GM19023 (cell line): ENCODE measurements around the gene MTRR.

Experiments used
- ATAC-seq: cut with Tn5 transposase; IDR thresholded peaks from one replicate; pipeline ENCODE4 v1.9.1; 2021; ENCODE audit warnings: mild to moderate bottlenecking, moderate library complexity; ENCODE audit not compliant: unreplicated experiment

Gene MTRR

DNA sequence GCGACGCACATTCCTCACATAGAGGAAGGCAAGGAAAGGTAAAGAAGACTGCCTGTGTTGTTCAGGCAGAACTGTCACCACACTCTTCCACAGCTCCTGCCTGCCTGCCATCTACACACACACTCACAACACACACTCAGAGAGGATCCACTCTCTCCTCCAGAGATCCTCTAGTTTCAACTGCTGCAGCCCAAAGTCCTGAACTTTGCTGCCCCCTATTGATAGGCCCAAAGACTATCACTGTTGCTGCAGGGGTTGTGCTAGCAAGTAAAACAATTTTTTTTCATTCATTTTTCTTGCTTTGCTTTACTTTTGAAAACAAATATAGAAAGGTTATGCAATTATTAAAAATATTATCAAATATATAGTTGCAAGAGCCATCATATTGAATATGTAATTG, 12.1 kb upstream of the MTRR start:
- ATAC-seq = no peak

DNA sequence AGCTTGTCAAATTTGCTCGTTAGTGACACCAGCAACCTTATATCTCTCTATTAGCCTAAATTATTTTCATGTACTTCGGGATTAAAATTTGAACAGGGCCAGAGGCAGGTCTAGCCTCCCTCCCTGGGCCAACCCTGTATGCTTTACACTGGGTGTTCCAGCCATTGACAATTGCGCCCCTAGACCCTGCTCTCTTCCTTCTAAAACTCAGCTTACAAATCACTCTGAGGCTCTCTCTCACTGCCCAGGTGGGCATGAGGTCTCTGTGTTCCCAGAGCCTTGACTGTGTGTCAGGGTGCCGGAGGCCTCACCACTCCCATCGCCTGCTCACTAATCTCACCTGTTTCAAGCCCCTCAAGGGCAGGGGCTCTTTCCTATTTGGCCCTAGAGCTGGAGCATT, 11.6 kb upstream of the MTRR start:
- ATAC-seq = no peak

DNA sequence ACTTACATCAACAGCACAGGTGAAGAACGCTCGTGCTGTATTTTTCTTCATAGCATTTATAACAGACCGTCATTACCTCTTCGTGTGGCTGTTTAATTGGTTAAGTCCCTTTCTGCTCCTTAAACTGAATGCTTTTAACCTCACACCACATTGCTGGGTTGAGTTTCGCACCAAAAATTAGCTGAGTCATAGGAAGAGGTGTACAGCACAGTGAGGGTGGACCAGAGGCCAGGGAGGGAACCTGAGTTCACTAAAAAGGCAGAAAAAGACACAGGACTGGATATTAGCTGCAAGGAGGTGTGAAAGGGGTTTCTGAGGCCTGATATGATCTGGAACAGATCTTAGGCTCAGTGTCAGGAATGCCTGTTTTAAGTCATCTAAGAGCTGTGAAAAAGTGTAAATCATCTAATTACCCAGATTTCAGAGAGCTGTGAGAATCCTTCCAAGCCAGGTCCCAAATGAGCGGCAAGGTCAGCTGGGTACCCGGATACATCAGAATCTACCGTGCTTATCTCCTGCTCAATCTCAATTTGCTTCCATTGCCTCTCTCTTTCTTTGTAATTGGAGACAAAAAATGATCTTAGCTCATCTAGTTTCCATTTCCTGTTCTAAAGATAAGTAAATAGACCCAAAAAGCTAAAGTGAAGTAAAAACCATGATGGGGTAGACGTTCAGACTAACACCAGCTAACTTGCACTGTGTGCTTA, 10.9 kb upstream of the MTRR start:
- ATAC-seq = no peak

DNA sequence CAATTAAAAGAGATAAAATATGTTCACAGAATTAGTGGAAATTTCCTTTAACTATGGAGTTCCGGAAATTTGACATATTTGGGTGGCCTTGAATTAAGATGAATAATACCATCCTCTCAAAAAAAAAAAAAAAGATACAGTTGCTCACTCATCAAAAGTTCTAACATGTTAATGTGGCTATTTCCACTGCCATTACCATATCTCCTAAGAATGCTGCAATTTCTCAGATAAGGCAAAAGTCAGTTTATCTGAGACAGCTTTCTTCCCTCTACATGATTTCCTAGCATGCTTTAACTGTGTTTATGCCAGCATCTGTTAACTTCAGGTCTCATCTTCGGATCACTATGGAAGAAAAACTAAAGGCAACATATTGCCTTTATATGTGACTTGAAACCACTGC, 2.8 kb upstream of the MTRR start:
- no peak for ATAC-seq

DNA sequence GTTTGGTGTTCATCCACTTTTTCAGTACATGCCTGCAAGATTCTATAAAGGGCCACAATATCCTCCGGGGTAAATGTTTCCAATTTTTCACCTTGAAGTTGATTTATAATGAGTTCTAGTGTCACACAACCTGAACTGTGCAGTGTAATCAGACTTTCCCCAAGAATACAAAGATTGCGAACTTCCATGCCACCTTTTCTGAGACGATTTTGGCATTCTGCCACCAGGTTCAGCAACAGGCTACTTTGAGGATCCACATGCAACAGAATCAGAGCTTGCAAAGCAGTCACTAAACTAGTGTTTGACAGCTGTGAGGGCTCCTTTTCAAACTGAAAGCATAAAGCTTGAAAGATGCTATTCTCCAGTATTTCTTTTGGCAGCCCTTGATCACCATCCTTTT, 1.7 kb upstream of the MTRR start:
- ATAC-seq = no peak

DNA sequence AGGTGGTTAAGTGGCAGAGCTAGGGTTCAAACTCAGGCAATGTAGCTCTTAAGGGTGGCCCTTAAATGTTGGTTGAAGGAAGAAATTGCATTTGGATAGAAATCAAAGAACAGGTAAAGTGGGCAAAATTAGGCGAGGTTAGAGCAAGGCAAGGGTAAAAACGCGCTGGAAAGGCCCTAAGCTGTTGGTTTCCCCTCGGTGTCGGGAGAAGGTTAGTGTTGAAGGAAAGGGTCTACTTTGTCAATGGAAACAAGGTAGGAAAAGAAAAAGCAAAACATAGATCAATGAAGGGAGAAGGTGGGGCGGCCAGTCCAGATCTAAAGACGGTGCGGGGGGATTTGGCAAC, 548 bp upstream of the MTRR start:
- ATAC-seq = peak; percentile 0

DNA sequence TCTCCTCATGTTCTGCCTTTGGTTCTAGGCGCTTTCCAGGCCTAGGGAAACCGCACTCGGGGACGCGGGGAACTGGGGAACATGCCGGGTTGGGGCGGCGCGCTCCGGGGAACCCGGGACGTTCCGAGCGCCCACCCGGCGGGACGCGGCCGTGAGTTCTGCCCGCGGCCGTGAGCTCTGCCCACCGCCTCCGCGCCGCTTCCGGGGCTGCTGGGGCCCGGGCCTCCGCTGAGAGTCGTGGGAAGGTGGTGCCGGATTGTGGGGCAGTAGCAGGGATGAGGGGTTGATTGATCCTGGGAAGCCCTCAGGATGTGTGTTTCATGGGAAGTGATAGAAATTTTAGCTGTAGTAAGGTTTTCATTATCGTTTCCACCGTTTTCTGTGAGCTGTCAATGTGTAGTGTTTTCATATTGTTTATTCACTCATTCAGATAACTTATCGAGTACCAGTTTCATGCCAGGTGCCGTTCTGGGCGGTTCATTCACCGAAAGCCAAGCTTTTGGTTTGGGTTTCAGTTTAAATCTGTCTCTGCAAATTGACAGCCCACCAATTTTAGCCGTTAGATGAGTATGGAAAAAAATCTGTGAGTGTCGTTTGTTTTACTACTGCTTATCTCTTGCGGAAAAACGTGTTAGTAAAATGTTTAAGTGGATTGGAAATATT, 657 bp downstream of the MTRR start:
- peak; percentile 34 for ATAC-seq

DNA sequence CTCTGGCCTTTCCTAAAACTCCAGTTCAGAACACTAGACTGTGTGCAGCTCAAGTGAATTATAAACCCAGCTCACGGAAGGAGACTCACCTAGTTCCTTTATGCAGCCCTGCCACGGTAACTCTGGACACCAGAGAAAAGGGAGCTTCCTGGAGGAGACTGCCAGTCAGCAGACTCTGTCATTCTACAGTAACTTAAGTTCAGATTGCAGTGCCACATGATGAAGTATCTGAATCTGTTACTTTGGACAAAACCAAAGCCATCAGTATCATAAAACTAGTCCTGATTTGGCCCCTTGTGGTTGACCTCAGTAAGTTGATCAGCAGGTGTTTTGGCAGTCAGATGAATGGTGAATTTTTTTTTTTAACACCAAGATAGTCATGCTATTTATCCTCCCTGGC, 2.7 kb downstream of the MTRR start:
- ATAC-seq = no peak

DNA sequence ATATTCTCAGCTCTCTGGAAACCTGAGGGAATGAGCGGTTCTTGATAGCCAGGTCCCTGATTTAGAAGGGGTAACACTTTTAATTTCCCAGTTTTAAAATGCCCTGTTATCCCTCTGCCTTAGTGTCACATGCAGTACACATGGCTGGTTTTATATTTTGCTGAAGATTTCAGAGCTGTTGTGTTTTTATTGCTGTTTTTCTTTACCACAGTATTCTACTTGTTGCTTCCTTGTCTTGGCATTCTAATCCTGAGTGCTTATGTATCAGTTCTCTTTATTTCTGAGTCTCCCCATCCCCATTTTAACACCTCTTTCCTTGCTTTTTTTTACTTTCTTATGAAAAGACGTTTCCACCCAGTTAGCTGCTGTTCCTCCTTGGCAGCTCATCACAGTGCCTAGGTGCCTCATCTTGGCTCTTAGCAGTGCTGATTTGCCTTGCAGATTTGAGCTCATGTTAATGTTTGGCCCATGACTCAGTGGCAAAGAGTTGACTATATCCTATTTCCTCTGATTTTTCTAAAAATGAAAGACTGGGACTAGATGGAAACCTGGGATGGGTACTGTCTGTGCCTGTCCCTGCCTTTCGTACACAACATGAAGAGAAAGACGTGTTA, 3.7 kb downstream of the MTRR start:
- ATAC-seq = no peak

DNA sequence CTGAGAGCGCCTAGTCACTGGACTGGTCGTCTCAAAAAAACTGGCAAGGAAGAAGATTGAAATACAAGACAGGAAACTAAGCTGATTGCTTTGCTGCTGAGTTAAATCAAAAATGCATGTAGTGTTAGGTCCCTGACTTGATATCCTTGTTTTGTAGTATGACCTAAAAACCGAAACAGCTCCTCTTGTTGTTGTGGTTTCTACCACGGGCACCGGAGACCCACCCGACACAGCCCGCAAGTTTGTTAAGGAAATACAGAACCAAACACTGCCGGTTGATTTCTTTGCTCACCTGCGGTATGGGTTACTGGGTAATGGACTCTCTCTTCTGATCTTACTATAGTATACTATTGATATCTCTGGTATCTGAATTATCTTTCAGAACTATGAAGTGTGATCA, 4.3 kb downstream of the MTRR start:
- no peak for ATAC-seq

DNA sequence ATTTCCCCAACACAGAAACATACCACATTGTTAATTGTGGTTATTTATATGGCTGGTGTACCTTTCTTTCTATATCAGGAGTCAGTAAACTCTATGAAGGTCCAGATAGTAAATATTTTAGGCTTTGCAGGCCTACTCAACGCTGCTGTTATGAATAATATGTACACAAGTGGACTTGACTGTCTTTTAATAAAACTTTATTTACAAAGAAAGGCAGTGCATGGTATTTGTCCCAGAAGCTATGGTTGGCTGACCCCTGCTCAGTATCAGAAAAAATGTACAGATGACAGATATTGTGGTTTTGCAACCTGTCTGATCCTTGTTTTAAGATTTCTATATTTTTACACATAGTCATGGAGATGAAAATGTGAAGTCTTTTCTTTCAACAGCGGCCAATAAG, 5.7 kb downstream of the MTRR start:
- no peak for ATAC-seq

DNA sequence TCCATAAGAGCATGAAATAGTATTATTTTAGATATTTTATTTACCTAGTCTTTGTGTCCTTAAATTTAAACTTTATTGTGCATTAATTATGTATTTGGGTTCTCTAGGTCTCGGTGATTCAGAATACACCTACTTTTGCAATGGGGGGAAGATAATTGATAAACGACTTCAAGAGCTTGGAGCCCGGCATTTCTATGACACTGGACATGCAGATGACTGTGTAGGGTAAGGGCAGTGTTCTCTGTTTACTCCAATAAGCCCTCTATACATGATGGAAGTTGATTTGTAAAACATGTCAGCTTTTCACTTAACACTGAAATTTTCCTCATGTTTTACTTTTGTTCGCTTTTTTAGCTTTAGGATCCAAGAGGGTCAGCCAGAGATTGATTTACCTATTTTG, 6.2 kb downstream of the MTRR start:
- no peak for ATAC-seq

DNA sequence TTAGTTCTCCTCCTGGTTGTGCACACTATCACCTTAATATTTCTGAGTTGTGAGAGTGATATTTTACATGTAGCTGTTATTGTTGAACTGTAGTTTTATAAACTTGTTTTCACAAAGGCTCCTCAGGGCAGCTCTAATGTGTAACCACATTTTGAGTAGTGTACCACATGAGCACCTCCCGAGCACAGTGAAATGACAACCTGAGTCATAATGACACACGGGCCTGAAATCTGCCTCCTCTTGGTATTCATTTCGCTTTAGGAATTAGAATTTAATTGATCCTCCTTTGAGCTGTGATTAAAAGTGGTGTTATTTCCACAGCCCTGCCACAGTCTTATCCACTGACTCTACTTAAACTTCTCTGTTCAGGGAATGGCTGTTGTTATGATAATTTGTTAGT, 7.9 kb downstream of the MTRR start:
- no peak for ATAC-seq

DNA sequence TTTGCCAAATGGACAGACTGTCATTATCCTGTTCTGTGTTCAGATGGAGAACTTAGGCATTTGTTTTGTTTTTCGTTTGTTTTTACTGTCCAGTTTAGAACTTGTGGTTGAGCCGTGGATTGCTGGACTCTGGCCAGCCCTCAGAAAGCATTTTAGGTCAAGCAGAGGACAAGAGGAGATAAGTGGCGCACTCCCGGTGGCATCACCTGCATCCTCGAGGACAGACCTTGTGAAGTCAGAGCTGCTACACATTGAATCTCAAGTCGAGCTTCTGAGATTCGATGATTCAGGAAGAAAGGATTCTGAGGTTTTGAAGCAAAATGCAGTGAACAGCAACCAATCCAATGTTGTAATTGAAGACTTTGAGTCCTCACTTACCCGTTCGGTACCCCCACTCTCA, 8.9 kb downstream of the MTRR start:
- ATAC-seq = no peak

DNA sequence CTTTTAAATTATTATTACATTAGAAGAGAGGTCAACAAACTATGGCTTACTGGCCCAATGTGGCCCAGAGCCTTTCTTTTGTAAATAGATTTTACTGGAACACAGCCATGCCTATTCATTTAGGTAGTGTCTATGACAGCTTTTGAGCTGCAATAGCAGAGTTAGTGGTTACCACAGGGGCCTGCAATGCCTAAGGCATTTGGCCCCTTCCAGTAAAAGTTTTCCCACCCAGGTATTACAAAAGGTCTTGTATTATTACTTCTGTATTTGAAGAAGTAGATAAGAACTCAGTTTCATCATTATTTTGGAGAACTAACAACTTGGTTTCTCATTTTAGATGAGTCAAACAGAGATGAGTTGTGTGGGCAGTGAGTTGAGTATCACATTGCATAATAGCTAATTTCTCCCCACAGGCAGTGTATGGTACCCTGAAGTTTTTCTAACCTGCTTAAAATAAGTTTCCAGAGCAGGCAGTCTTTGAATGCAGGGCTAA, 9.5 kb downstream of the MTRR start:
- ATAC-seq = peak; percentile 96

DNA sequence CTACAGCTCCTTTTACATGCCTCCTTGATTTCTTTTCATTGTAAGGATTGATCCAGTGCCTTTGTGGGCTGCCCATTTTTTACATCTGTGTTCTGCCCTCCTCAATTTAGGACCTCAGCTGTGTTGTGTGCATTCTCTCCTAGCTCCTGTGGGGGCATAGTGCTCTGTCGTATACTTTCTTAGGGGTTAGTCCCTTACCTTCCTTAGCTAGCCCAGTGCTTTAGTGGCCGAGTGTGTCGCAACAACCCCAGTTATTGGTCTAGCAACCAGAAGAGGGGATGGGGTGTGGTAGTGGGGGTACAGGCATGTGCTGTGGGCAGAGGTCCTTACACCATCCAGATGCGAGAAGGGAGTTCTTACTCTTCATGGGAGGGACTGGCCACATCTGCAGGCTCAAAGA, 12.1 kb downstream of the MTRR start:
- ATAC-seq = no peak

DNA sequence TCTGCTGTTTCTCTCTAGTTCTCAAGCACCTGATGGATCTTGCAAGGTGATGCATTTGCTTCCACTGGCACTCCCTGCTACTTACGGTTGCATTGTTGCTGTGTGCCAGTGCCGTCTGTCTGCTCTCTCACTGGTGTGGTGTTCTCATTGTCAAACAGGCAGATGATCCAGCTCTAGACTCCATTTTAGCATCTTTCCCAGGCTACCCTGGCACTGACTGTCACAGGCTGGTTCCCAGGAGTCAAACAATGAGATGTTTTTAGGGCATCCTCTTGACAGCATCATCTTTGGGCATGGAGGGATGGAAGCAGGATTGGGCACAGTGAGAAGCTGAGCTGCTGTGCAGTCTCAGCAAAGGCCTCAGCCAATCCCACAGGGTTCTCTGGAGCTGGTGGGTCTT, 12.9 kb downstream of the MTRR start:
- ATAC-seq = no peak

DNA sequence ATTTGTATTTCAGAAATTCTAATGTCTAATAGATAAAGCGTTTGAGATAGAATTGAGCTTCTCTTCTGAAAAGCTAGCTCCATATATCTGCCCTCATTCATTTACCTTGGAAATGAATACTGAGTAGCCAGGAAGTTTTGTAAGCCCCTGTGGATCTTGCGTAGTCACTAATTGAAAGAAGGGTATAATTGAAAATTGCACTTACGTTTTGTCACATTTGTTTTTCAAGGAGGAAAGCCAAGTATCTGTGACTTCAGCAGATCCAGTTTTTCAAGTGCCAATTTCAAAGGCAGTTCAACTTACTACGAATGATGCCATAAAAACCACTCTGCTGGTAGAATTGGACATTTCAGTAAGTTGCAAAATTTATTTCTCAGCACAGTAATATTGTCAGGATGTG, 14.0 kb downstream of the MTRR start:
- no peak for ATAC-seq

DNA sequence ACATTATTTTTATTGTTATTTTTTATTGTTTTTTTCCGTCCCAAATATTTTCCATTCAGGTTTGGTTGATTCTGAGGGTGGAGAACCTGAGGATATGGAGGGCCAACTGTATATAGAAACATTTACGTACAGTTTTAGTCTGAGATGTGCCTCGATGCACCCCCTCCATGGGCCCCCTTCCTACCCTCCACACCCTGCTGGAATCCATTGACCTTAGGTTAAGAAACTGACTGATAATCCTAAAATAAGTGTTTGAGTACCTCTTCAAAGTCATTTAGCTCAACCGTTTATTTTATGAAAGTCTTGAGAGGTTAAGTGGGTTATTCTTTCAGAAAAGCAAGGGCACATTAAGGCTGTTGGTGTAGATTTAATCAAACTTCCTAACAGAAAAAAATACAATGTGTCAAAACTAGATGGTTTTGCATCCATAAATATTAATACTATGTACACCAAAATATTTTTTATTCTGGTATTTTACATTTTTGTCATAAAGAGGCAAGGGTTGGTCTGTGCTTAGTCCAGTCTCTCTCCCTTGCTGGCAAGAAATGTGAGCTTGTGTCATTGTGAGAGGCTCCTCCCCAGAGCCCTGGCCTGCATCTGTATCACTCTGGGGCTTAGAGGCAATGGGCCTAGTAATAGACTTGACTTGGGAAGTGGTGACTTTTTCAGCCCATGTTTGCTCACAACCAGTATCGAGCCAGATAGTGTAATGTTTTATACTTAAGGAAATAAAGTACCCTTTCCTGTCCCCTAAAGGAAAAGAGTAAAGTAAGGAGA, 15.7 kb downstream of the MTRR start:
- no peak for ATAC-seq

DNA sequence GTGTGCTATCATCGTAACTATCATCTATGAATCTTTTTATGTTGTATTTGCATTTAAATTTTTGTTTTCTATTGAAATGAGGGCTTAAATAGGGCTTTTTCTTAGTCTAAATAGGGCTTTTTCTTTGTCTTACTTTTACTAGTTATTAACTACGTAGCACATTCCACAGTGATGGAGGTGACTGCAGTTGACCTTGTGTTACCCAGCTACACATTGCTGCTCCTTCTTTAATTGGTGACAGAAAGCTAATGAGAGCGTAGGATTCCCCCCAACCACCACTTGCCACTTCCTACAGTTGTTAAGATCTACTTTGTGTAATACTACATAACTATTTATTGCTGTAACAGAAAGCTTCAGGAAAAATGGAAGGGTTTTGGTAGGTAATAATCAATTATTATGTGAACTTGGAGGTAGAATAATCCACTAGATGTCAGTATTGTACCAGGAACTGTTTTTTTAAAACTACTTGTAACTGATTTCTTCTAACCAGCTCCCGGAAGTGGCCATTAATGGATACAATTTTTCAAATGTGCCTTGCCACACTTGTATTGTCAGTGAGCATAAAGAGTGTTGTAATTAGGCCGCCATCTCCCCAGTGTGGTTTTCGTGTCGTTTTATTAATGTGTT, 18.0 kb downstream of the MTRR start:
- no peak for ATAC-seq

DNA sequence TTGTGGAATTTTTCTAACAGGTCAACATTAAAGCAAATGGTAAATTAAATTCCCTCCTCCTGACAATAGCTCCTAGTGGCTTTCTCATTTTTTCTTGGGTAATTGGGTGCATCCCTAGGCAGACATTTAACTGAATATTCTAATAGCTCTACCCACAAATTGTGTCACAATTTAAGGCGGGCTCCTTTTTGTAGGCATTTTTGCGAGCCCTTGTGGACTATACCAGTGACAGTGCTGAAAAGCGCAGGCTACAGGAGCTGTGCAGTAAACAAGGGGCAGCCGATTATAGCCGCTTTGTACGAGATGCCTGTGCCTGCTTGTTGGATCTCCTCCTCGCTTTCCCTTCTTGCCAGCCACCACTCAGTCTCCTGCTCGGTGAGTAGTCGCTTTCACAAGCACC, 20.0 kb downstream of the MTRR start:
- ATAC-seq = no peak
